ENCODE results near the gene XYLT2. TPM values are rescaled to one million over a fixed set of nuclear protein-coding genes. Genes with fewer than 3 reads are reported as not detected.

The XYLT2 gene
- total RNA-seq, 1 experiment from 2014 or later, result 28.5 TPM

GRCh38 chr17:50347894-50348291 is 2.0 kb downstream of the XYLT2 start:
- CTCF ChIA-PET, result interaction anchor here (1.3 kb wide), 1 partner anchor 13 kb away, joined by 3 read pairs; no protein-coding TSS in a partner anchor
- intact Hi-C loops (cut with micrococcal nuclease; ENCODE audit: unreplicated experiment) (no loop called here), in situ Hi-C loops (cut with HindIII; ENCODE audit: low pct_unique_long_range_greater_than_20kb, low sequenced_read_pairs) (no loop called here)
- H3K27ac ChIP-seq (ENCODE audit: low read length), result no peak overlapping the region
- TF ChIP-seq POLR2AphosphoS5 (IDR thresholded peaks at IDR 0.05; ENCODE audit: low read depth, low read length) (no peak), SIN3A (IDR thresholded peaks at IDR 0.05; ENCODE audit: borderline replicate concordance, insufficient read depth, low read depth, low read length) (no peak), TCF7L2 (IDR thresholded peaks at IDR 0.05; ENCODE audit: low read depth, low read length) (no peak), CTCF (IDR thresholded peaks at IDR 0.05) (no peak)
- TF ChIP-seq, protein P1, sequence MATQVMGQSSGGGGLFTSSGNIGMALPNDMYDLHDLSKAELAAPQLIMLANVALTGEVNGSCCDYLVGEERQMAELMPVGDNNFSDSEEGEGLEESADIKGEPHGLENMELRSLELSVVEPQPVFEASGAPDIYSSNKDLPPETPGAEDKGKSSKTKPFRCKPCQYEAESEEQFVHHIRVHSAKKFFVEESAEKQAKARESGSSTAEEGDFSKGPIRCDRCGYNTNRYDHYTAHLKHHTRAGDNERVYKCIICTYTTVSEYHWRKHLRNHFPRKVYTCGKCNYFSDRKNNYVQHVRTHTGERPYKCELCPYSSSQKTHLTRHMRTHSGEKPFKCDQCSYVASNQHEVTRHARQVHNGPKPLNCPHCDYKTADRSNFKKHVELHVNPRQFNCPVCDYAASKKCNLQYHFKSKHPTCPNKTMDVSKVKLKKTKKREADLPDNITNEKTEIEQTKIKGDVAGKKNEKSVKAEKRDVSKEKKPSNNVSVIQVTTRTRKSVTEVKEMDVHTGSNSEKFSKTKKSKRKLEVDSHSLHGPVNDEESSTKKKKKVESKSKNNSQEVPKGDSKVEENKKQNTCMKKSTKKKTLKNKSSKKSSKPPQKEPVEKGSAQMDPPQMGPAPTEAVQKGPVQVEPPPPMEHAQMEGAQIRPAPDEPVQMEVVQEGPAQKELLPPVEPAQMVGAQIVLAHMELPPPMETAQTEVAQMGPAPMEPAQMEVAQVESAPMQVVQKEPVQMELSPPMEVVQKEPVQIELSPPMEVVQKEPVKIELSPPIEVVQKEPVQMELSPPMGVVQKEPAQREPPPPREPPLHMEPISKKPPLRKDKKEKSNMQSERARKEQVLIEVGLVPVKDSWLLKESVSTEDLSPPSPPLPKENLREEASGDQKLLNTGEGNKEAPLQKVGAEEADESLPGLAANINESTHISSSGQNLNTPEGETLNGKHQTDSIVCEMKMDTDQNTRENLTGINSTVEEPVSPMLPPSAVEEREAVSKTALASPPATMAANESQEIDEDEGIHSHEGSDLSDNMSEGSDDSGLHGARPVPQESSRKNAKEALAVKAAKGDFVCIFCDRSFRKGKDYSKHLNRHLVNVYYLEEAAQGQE (IDR thresholded peaks at IDR 0.05; ENCODE audit: insufficient read depth in 1 of 2, low read depth in 2 of 2, low read length in 1 of 2), result no peak
- no peaks in the 10 kb centered on the region for H3K27me3 ChIP-seq (ENCODE audit: control insufficient read depth, insufficient read depth, low read length)
- peaks cover 8% of the 10 kb centered on the region for H3K4me1 ChIP-seq (ENCODE audit: control insufficient read depth, insufficient read depth, low read length)
- H3K4me3 ChIP-seq (ENCODE audit: low read depth in 2 of 2, low read length in 2 of 2), result no peak overlapping the region
- no peaks in the 10 kb centered on the region; the same call in 1 of the 2 replicates for H3K36me3 ChIP-seq (ENCODE audit: control insufficient read depth, insufficient read depth, low read length)
- POLR2A ChIA-PET, result no interaction called here
- ATAC-seq (no peak), DNase-seq (ENCODE audit: low read depth, low spot score) (no peak)
- no TSS peak for BruUV-seq (replicated peaks)
- H3K9me3 ChIP-seq (ENCODE audit: control insufficient read depth, insufficient read depth, low read depth, low read length), result no peaks in the 10 kb centered on the region

DNA sequence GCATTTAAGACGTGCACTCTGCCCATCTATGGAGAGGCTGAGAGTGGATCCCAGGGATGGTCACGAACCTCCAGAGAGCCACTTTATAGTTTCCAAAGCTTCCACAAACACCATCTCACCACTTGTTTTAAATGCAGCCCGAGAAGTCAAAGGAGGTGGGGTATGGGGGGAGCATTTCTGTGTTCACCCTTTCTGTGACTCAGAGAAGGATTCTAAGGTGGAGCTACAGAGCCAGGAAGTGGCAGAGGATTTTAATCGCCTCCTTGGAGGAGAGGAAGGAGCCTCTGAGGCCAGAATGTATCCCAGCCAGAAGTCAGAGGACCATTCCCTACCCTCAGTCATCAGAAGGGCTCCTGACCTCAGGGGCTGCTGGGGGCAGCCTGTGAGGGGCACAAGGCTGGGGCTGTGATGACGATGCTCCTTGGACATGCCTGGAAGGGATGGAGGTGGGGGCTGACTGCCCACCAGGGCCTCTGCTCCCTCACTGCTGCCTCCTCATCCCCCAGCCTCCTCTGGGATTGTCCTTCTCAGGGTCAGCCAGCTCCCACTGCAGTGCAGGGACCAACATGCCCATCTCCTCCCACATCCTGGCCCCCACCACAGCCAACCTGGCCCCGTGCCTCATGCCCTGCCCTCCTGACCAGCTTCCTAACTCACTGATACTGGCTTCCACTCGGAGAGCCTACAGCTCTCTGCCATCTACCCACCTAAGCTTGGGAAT is 2.8 kb downstream of the XYLT2 start:
- no peaks in the 10 kb centered on the region; the same call in 1 of the 2 replicates for H3K36me3 ChIP-seq (ENCODE audit: control insufficient read depth, insufficient read depth, low read length)
- no peak overlapping the region for H3K4me3 ChIP-seq (ENCODE audit: low read depth in 2 of 2, low read length in 2 of 2)
- CTCF ChIA-PET, result no interaction called here
- in situ Hi-C loops (cut with HindIII; ENCODE audit: low pct_unique_long_range_greater_than_20kb, low sequenced_read_pairs), result no loop called here
- H3K27me3 ChIP-seq (ENCODE audit: control insufficient read depth, insufficient read depth, low read length), result no peaks in the 10 kb centered on the region
- no peak overlapping the region for H3K27ac ChIP-seq (ENCODE audit: low read length)
- BruUV-seq (replicated peaks), result no TSS peak
- intact Hi-C loops (cut with micrococcal nuclease; ENCODE audit: unreplicated experiment), result no loop called here
- TF ChIP-seq SIN3A (IDR thresholded peaks at IDR 0.05; ENCODE audit: borderline replicate concordance, insufficient read depth, low read depth, low read length) (no peak), POLR2AphosphoS5 (IDR thresholded peaks at IDR 0.05; ENCODE audit: low read depth, low read length) (no peak), CTCF (IDR thresholded peaks at IDR 0.05) (no peak), TCF7L2 (IDR thresholded peaks at IDR 0.05; ENCODE audit: low read depth, low read length) (no peak)
- TF ChIP-seq, protein P1 (IDR thresholded peaks at IDR 0.05; ENCODE audit: insufficient read depth in 1 of 2, low read depth in 2 of 2, low read length in 1 of 2), result no peak
- POLR2A ChIA-PET, result no interaction called here
- no peaks in the 10 kb centered on the region for H3K9me3 ChIP-seq (ENCODE audit: control insufficient read depth, insufficient read depth, low read depth, low read length)
- peaks cover 8% of the 10 kb centered on the region for H3K4me1 ChIP-seq (ENCODE audit: control insufficient read depth, insufficient read depth, low read length)
- ATAC-seq (no peak), DNase-seq (ENCODE audit: low read depth, low spot score) (no peak)

Measured in Panc1 (cell line).